RWPE2 (cell line): ENCODE data around the gene LDLRAP1.

ENCODE experiments used
- ATAC-seq: fragments of 200-7000 bp; cut with Tn5 transposase; 3 replicates; pipeline ENCODE4 v1.9.1; 2021; ENCODE audit warnings: low read depth
- DNase-seq: peaks from one replicate; pipeline ENCODE4 v3.0.0-alpha.2; 2020; ENCODE audit warnings: low spot score
- H3K27ac ChIP-seq: fragments of 450-650 bp; 2 replicates; pipeline ENCODE4 v1.5.1; 2017; ENCODE audit warnings: mild to moderate bottlenecking; ENCODE audit not compliant: poor library complexity, severe bottlenecking
- H3K27me3 ChIP-seq: fragments of 250-450 bp; sonication (Bioruptor Pico); 2 replicates; pipeline ENCODE4 v1.5.1; 2021; ENCODE audit warnings: mild to moderate bottlenecking, moderate library complexity; ENCODE audit not compliant: insufficient read depth, poor library complexity, severe bottlenecking
- H3K36me3 ChIP-seq: fragments of 250-450 bp; sonication (Bioruptor Pico); 2 replicates; pipeline ENCODE4 v1.5.1; 2020; ENCODE audit warnings: low read depth, mild to moderate bottlenecking, moderate library complexity
- H3K4me1 ChIP-seq: fragments of 250-450 bp; sonication (Bioruptor Pico); 2 replicates; pipeline ENCODE4 v1.5.1; 2021; ENCODE audit warnings: mild to moderate bottlenecking, moderate library complexity; ENCODE audit not compliant: insufficient read depth, poor library complexity, severe bottlenecking
- H3K4me3 ChIP-seq: fragments of 250-450 bp; sonication (Bioruptor Pico); 2 replicates; pipeline ENCODE4 v1.5.1; 2021; ENCODE audit warnings: mild to moderate bottlenecking, moderate library complexity; ENCODE audit not compliant: severe bottlenecking
- H3K9me3 ChIP-seq: fragments of 250-450 bp; sonication (Bioruptor Pico); 2 replicates; pipeline ENCODE4 v1.5.1; 2021; ENCODE audit warnings: mild to moderate bottlenecking, moderate library complexity; ENCODE audit not compliant: severe bottlenecking
- CTCF ChIP-seq: fragments of 450-650 bp; IDR thresholded peaks from one replicate; pipeline ENCODE4 v1.5.1; 2017; ENCODE audit warnings: mild to moderate bottlenecking, moderate library complexity; ENCODE audit not compliant: poor library complexity, severe bottlenecking

Gene LDLRAP1

DNA sequence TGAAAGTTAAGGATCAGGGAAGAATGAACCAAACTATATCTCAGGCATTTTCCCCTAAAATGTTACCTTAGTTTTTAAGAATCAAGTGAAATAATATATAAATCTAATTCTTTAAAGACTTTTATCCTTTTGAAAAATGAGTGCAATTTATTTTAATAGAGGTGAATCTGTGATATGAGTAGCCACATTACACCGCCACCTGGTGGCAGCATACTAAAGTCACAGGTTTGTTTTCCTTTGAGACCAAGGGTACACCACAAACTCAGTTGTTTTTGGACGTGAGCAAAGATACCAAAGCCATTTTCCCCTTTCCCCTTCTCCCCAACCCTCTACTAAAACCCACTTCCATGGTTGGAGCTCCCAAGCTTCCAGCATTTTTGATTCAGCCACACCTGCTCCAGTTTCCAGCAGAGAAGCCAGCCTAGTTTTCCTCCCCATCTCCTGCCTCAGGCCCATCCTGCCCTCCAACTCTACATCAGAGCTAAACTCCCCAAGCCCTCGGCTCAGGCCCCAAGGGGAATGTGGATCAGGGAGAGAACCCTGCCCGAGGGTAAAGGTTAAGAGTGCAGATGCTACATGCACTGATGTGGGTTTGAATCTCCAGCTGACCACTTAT lies 22.9 kb upstream of the LDLRAP1 start:
- H3K4me1 ChIP-seq: no peaks in the 10 kb centered on the region
- no peak overlapping the region for H3K4me3 ChIP-seq
- H3K36me3 ChIP-seq: no peaks in the 10 kb centered on the region
- no peaks in the 10 kb centered on the region for H3K27me3 ChIP-seq
- H3K9me3 ChIP-seq: no peaks in the 10 kb centered on the region
- DNase-seq (no peak), ATAC-seq (peak; percentile 56; the same call in 2 of the 3 replicates)
- H3K27ac ChIP-seq: no peak overlapping the region
- TF ChIP-seq CTCF: peak; percentile 82

DNA sequence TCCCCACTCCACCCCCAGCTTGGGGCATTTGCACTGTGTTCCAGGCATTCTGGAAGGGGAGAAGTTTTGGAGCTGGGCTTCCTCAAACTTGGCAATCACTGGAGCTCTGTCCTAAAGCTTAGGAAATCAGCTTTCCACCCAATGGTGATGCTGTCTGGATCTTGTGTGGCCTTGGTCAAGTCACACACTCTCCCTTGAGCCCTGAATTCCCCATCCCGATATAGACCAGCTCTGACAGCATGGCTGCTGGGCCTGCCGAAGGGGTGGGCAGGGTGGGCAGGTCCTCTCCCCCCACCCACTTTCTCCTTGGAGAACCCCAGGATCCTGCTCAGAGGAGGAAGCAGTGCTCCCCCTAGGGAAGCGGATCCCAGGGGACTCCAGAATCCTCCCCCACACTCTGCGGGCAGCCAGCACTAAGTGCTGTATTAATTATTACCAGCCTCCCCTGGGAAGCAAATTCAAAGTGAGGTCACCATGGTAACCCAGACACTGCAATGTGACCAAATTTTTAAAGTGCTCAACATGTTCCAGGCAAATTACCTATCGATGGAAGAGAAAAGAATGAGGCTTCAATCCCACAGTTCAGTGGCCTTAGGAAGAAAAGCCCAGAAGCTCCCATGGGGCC lies 21.3 kb upstream of the LDLRAP1 start:
- H3K27ac ChIP-seq: no peak overlapping the region
- no peaks in the 10 kb centered on the region for H3K27me3 ChIP-seq
- DNase-seq: no peak
- H3K9me3 ChIP-seq: no peaks in the 10 kb centered on the region
- no peaks in the 10 kb centered on the region for H3K4me1 ChIP-seq
- ATAC-seq: no peak
- H3K4me3 ChIP-seq: no peak overlapping the region
- H3K36me3 ChIP-seq: no peaks in the 10 kb centered on the region
- TF ChIP-seq CTCF: no peak

DNA sequence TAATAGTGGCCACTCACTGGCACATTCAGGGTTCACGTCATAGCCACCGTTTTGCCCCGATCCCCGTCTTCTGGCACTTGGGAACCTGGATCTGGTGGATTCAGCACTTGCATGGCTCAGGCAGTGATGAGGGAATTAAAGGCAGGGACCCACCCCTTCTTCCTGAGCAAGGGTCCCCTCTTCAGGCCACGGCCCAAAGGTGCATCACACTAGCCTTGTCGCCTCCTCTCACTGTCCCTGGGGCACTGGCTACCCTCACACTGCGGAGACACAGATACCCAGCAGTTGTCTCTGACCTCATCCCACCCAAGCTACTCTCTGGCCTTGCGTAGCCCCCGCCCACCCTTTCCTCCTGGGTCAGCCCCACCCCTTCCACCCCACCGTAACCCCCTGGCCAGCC lies 19.9 kb upstream of the LDLRAP1 start:
- DNase-seq (no peak), ATAC-seq (no peak)
- TF ChIP-seq CTCF: no peak
- Histone ChIP-seq H3K4me1 (no peaks in the 10 kb centered on the region), H3K4me3 (no peak overlapping the region), H3K9me3 (no peaks in the 10 kb centered on the region), H3K36me3 (no peaks in the 10 kb centered on the region), H3K27me3 (no peaks in the 10 kb centered on the region), H3K27ac (no peak overlapping the region)

DNA sequence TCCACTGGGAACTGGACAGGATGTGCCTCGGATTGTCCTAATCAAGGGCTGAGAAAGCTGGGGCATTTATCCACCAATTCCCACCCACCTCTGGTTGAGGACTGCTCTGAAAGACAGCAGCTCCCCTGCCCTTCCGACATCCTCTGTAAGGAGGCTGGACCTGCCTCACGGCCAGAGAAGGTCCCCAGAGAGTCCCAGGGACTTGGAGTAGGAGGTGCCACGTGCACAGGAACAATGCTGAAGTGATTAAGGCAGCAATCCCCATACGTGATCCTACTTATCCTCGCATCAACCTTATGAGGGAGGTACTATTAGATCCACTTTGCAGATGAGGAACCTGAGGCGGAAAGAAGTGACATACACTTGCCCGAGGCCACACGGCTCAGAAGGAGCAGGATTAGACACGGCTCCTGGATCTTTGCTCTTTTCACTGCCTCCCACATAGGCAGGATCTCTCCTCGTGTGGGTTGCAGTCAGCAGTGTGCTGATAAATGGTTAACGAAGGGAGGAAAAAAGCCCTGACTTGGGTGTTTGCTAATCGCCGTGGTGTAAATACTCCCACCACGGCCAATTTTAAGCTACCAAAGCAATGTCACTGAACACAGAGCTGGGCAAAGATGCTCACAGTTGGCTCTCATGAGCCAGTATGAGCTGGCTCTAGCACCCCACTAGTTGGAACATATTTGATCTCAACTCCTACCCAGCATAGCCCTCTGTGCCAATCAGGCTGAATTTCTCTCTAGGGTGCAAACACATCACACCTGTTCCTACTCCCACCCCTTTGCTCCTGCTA lies 18.6 kb upstream of the LDLRAP1 start:
- H3K27me3 ChIP-seq: no peaks in the 10 kb centered on the region
- no peak overlapping the region for H3K4me3 ChIP-seq
- TF ChIP-seq CTCF: no peak
- no peak overlapping the region for H3K27ac ChIP-seq
- no peaks in the 10 kb centered on the region for H3K4me1 ChIP-seq
- no peaks in the 10 kb centered on the region for H3K9me3 ChIP-seq
- no peak for ATAC-seq
- no peaks in the 10 kb centered on the region for H3K36me3 ChIP-seq
- no peak for DNase-seq
